ENCODE results near the gene BCLAF1. TPM values are rescaled to one million over a fixed set of nuclear protein-coding genes. Genes with fewer than 3 reads are reported as not detected.
A peak's percentile ranks its signal among the peaks of the same experiment; 100 is the strongest.

Gene BCLAF1
- total RNA-seq, 6 donors from 2014 or later: 88.3 to 267 (median 96.6) TPM

GRCh38 chr6:136262940-136263339 is 26.7 kb downstream of the BCLAF1 start:
- Histone ChIP-seq H3K27ac (no peak overlapping the region), H3K36me3 (peaks cover 38 to 99% (median 54%) of the 10 kb centered on the region in 4 donors), H3K4me3 (no peak overlapping the region), H3K9me3 (no peaks in the 10 kb centered on the region), H3K4me1 (no peaks in the 10 kb centered on the region), H3K27me3 (no peaks in the 10 kb centered on the region)
- WGBS, 2 donors: 75 to 80% methylated on average over 1 of the region's 1 CpG
- DNase-seq (no peak), ATAC-seq (ENCODE audit: low FRiP score in 2 of 2) (no peak)
- TF ChIP-seq POLR2A (IDR thresholded peaks at IDR 0.05): no peak
- no peak for TF ChIP-seq CTCF (IDR thresholded peaks at IDR 0.05)
- no peak for TF ChIP-seq EP300 (IDR thresholded peaks at IDR 0.05)
- TF ChIP-seq POLR2AphosphoS5 (IDR thresholded peaks at IDR 0.05): no peak

- Histone ChIP-seq H3K4me3 (no peak overlapping the region), H3K27me3 (no peaks in the 10 kb centered on the region), H3K4me1 (peaks cover 6 to 15% (median 11%) of the 10 kb centered on the region in 4 donors), H3K27ac (no peak overlapping the region), H3K9me3 (no peaks in the 10 kb centered on the region), H3K36me3 (peaks cover 0 to 38% (median 8%) of the 10 kb centered on the region in 4 donors)
- ATAC-seq (ENCODE audit: low FRiP score in 2 of 2) (no peak), DNase-seq (no peak)
- no peak for TF ChIP-seq POLR2AphosphoS5 (IDR thresholded peaks at IDR 0.05)
- no peak for TF ChIP-seq CTCF (IDR thresholded peaks at IDR 0.05)
- TF ChIP-seq EP300 (IDR thresholded peaks at IDR 0.05): no peak
- TF ChIP-seq POLR2A (IDR thresholded peaks at IDR 0.05): no peak
Observed at GRCh38 chr6:136254851-136255466, 34.7 kb downstream of the BCLAF1 start.

GRCh38 chr6:136253734-136254133 is 35.9 kb downstream of the BCLAF1 start:
- Histone ChIP-seq H3K4me1 (peaks cover 12 to 23% (median 18%) of the 10 kb centered on the region in 4 donors), H3K36me3 (peaks cover 0 to 26% (median 3%) of the 10 kb centered on the region in 4 donors), H3K4me3 (no peak overlapping the region), H3K27me3 (no peaks in the 10 kb centered on the region), H3K9me3 (no peaks in the 10 kb centered on the region), H3K27ac (no peak overlapping the region)
- ATAC-seq (ENCODE audit: low FRiP score in 2 of 2) (no peak), DNase-seq (no peak)
- WGBS, 2 donors: 71 to 83% methylated on average over 6 of the region's 6 CpGs
- TF ChIP-seq CTCF (IDR thresholded peaks at IDR 0.05) (no peak), EP300 (IDR thresholded peaks at IDR 0.05) (no peak), POLR2AphosphoS5 (IDR thresholded peaks at IDR 0.05) (no peak), POLR2A (IDR thresholded peaks at IDR 0.05) (no peak)

GRCh38 chr6:136252441-136252840 is 37.2 kb downstream of the BCLAF1 start:
- Histone ChIP-seq H3K36me3 (peaks cover 0 to 13% (median 0%) of the 10 kb centered on the region in 4 donors), H3K27me3 (no peaks in the 10 kb centered on the region), H3K4me3 (no peak overlapping the region), H3K4me1 (peaks cover 12 to 23% (median 18%) of the 10 kb centered on the region in 4 donors), H3K9me3 (no peaks in the 10 kb centered on the region), H3K27ac (no peak overlapping the region)
- ATAC-seq (ENCODE audit: low FRiP score in 2 of 2): no peak
- WGBS, 2 donors: 66 to 74% methylated on average over 2 of the region's 2 CpGs
- TF ChIP-seq POLR2AphosphoS5 (IDR thresholded peaks at IDR 0.05) (no peak), CTCF (IDR thresholded peaks at IDR 0.05) (no peak)
- no peak for DNase-seq

GRCh38 chr6:136251394-136251793 is 38.3 kb downstream of the BCLAF1 start:
- DNase-seq (no peak), ATAC-seq (ENCODE audit: low FRiP score in 2 of 2) (no peak)
- TF ChIP-seq CTCF (IDR thresholded peaks at IDR 0.05): no peak
- no peak for TF ChIP-seq POLR2A (IDR thresholded peaks at IDR 0.05)
- no peak for TF ChIP-seq EP300 (IDR thresholded peaks at IDR 0.05)
- TF ChIP-seq POLR2AphosphoS5 (IDR thresholded peaks at IDR 0.05): no peak
- Histone ChIP-seq H3K27ac (no peak overlapping the region), H3K9me3 (no peaks in the 10 kb centered on the region), H3K4me3 (peak overlapping the region in 1 of 4 donors; percentile 91), H3K36me3 (peaks cover 0 to 2% (median 0%) of the 10 kb centered on the region in 4 donors), H3K27me3 (no peaks in the 10 kb centered on the region), H3K4me1 (peaks cover 12 to 23% (median 18%) of the 10 kb centered on the region in 4 donors)
- WGBS, 2 donors: 41 to 42% methylated on average over 4 of the region's 4 CpGs

All from upper lobe of left lung (tissue), 6 donors.